Mucosa of stomach (tissue), 1 donor: ENCODE results near the gene TTN.

Experiments
- H3K27me3 ChIP-seq: one replicate; pipeline ENCODE4 v1.7.0; 2013; ENCODE audit warnings: mild to moderate bottlenecking, low read length; ENCODE audit not compliant: control insufficient read depth, insufficient read depth
- H3K36me3 ChIP-seq: one replicate; pipeline ENCODE4 v1.7.0; 2013; ENCODE audit warnings: low read length; ENCODE audit not compliant: control insufficient read depth, insufficient read depth
- H3K4me1 ChIP-seq: one replicate; pipeline ENCODE4 v1.7.0; 2013; ENCODE audit warnings: mild to moderate bottlenecking, low read length; ENCODE audit not compliant: control insufficient read depth, insufficient read depth
- H3K4me3 ChIP-seq: one replicate; pipeline ENCODE4 v1.7.0; 2013; ENCODE audit warnings: low read length
- H3K9ac ChIP-seq: one replicate; pipeline ENCODE4 v1.7.0; 2013; ENCODE audit warnings: mild to moderate bottlenecking, low read length, moderate library complexity
- H3K9me3 ChIP-seq: one replicate; pipeline ENCODE4 v1.7.0; 2013; ENCODE audit warnings: mild to moderate bottlenecking, low read length, moderate library complexity; ENCODE audit not compliant: control insufficient read depth
- donor health status: Pancreatic carcinoma.

The TTN gene

DNA sequence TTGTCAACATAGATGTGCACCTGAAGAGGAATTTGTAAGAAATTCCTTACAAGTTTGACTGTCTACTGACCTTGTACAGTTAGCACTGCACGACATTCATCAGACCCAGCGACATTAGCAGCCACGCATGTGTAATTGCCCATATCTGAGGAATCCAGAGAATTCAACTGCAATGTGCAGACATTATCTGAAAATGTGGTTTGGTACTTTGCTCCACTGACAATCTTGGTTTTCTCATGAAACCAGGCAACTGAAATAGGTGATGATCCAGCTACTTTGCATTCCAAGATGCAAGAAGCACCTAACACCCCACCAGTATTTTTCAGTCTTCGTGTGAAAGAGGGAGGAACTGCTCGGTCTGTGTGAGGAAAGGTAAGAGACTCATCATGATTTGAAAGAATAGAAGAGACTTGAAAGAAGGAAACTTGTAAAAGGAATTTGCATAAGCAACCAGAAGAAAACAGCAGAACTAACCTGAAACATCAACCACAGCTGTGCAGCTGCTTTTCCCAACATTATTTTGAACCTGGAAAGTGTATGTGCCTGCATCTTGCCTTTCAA, 83.4 kb downstream of the TTN start:
- Histone ChIP-seq H3K9me3 (no peaks in the 10 kb centered on the region), H3K9ac (no peak overlapping the region), H3K27me3 (no peaks in the 10 kb centered on the region), H3K36me3 (no peaks in the 10 kb centered on the region), H3K4me3 (no peak overlapping the region), H3K4me1 (no peaks in the 10 kb centered on the region)

DNA sequence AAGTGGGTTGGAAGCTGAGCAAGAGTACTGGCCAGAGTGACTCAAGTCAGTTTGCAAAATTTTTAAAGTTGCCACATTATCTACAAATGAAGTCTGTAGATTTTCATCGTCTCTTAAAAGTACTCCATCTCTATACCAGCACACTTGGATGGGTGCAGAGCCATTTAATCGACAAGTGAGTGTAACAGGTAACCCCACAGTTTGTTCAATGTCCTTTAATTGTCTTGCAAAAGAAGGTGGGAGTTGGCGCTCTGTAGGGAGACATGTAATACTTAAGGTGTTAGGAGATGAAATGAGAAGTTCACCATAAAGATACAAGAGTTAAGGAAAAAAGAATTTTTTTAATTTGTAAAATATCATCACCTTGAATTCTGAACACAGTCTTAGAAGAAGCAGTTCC, 84.9 kb downstream of the TTN start:
- H3K4me1 ChIP-seq: no peaks in the 10 kb centered on the region
- H3K4me3 ChIP-seq: no peak overlapping the region
- H3K9ac ChIP-seq: no peak overlapping the region
- no peaks in the 10 kb centered on the region for H3K27me3 ChIP-seq
- H3K36me3 ChIP-seq: no peaks in the 10 kb centered on the region
- H3K9me3 ChIP-seq: no peaks in the 10 kb centered on the region

GRCh38 chr2:178718988-178719387, 88.2 kb downstream of the TTN start:
- Histone ChIP-seq H3K4me3 (no peak overlapping the region), H3K36me3 (no peaks in the 10 kb centered on the region), H3K4me1 (no peaks in the 10 kb centered on the region)

GRCh38 chr2:178718283-178718682, 88.9 kb downstream of the TTN start:
- Histone ChIP-seq H3K27me3 (no peaks in the 10 kb centered on the region), H3K36me3 (no peaks in the 10 kb centered on the region), H3K9me3 (no peaks in the 10 kb centered on the region)

More at GRCh38 chr2:178718988-178719387, 88.2 kb downstream of the TTN start:
- no peak overlapping the region for H3K9ac ChIP-seq
- no peaks in the 10 kb centered on the region for H3K9me3 ChIP-seq
- no peaks in the 10 kb centered on the region for H3K27me3 ChIP-seq

GRCh38 chr2:178716394-178716793, 90.8 kb downstream of the TTN start:
- Histone ChIP-seq H3K9me3 (no peaks in the 10 kb centered on the region), H3K9ac (no peak overlapping the region), H3K36me3 (no peaks in the 10 kb centered on the region), H3K4me3 (no peak overlapping the region), H3K27me3 (no peaks in the 10 kb centered on the region), H3K4me1 (no peaks in the 10 kb centered on the region)

More at GRCh38 chr2:178718283-178718682, 88.9 kb downstream of the TTN start:
- Histone ChIP-seq H3K4me1 (no peaks in the 10 kb centered on the region), H3K9ac (no peak overlapping the region), H3K4me3 (no peak overlapping the region)

DNA sequence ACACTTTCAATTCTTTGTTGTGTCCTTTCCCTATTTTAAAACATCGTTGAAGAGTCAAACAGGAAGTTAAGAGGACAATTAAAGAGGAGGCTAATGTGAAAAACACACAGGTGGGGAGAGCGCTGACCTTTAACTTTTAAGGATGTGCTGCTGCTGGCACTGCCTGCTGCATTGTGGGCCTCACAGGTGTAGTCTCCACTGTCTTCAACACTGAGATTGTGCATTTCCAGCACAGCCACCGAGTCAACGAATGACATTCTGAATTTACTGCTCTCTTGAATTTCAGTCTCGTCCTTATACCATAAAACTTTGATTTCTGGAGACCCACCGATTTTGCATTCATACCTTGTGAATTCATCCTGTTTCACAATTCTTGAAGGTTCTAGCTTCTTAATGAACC, 91.9 kb downstream of the TTN start:
- no peaks in the 10 kb centered on the region for H3K36me3 ChIP-seq
- H3K4me3 ChIP-seq: no peak overlapping the region
- H3K9ac ChIP-seq: no peak overlapping the region
- H3K27me3 ChIP-seq: no peaks in the 10 kb centered on the region
- no peaks in the 10 kb centered on the region for H3K4me1 ChIP-seq
- no peaks in the 10 kb centered on the region for H3K9me3 ChIP-seq

DNA sequence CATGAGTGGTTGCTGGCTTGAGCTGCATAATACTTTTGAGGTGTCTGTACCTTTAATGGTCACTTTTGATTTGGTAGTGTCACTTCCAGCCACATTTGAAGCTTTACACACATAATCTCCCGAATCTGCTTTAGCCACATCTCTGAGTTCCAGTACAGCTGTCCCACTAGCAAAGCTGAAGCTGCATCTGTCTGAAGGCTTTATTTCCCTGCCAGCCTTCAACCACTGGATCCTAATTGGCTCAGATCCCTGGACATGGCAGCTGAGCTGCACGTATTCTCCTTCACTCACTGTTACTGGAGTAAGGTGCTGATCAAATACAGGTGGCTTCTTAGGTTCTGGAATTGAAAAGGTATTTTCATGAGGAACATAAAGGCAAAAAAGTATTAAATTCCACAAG, 99.7 kb downstream of the TTN start:
- H3K4me1 ChIP-seq: no peaks in the 10 kb centered on the region

DNA sequence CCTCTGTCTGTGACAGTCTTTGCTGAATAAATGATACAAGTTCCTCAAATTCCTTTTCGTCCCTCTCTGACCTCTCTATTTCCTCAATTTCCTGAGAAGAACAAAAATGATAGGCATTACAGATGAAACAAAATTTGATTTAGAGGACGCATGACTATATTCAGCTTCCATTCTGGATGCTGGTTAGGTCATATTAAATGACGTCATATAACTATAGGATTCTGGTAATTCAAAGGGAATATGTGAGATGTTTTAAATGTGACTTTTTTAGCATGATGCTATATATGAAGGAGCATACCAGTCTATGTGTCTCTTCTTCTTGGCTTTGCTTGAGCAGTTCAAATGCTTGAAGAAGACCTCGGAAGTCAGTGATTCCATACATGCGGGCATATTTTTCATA, 102.3 kb downstream of the TTN start:
- Histone ChIP-seq H3K27me3 (no peaks in the 10 kb centered on the region), H3K4me1 (no peaks in the 10 kb centered on the region), H3K9me3 (no peaks in the 10 kb centered on the region), H3K36me3 (no peaks in the 10 kb centered on the region), H3K4me3 (no peak overlapping the region), H3K9ac (no peak overlapping the region)

More for the DNA sequence above, 99.7 kb downstream of the TTN start:
- no peaks in the 10 kb centered on the region for H3K9me3 ChIP-seq
- H3K27me3 ChIP-seq: no peaks in the 10 kb centered on the region
- H3K4me3 ChIP-seq: no peak overlapping the region
- no peaks in the 10 kb centered on the region for H3K36me3 ChIP-seq
- no peak overlapping the region for H3K9ac ChIP-seq

- Histone ChIP-seq H3K4me3 (no peak overlapping the region), H3K36me3 (no peaks in the 10 kb centered on the region), H3K9ac (no peak overlapping the region), H3K27me3 (no peaks in the 10 kb centered on the region), H3K9me3 (no peaks in the 10 kb centered on the region), H3K4me1 (no peaks in the 10 kb centered on the region)
Measured at GRCh38 chr2:178702361-178702760, 104.9 kb downstream of the TTN start.

- H3K36me3 ChIP-seq: no peaks in the 10 kb centered on the region
- no peak overlapping the region for H3K4me3 ChIP-seq
- no peaks in the 10 kb centered on the region for H3K9me3 ChIP-seq
- H3K4me1 ChIP-seq: no peaks in the 10 kb centered on the region
- no peaks in the 10 kb centered on the region for H3K27me3 ChIP-seq
- no peak overlapping the region for H3K9ac ChIP-seq
Measured at GRCh38 chr2:178700922-178701342, 106.3 kb downstream of the TTN start.

DNA sequence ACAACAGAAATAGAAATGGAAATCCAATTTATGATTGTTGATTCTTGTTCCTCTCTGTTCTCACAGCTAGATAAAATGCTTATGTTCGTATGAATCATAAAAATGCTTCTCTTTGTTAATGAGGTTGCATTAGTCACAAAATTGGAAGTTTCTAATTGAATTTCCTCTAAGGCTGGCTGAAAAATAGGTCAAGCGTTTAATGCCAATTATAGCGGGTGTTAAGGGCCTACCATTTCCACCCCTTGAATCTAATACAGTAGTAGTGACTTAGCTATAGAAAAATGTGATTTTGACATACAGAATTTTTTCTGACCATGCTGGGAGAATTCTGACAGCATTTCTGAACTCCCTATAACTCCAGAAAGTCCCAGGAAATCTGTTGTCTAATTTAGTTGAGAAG, 107.1 kb downstream of the TTN start:
- Histone ChIP-seq H3K36me3 (no peaks in the 10 kb centered on the region), H3K27me3 (no peaks in the 10 kb centered on the region), H3K4me3 (no peak overlapping the region), H3K4me1 (no peaks in the 10 kb centered on the region), H3K9ac (no peak overlapping the region), H3K9me3 (no peaks in the 10 kb centered on the region)

- no peaks in the 10 kb centered on the region for H3K36me3 ChIP-seq
- H3K4me1 ChIP-seq: no peaks in the 10 kb centered on the region
- H3K9ac ChIP-seq: no peak overlapping the region
- no peaks in the 10 kb centered on the region for H3K9me3 ChIP-seq
- H3K4me3 ChIP-seq: no peak overlapping the region
- no peaks in the 10 kb centered on the region for H3K27me3 ChIP-seq
Measured at GRCh38 chr2:178692845-178693244, 114.4 kb downstream of the TTN start.

- H3K9ac ChIP-seq: no peak overlapping the region
- no peaks in the 10 kb centered on the region for H3K4me1 ChIP-seq
- H3K27me3 ChIP-seq: no peaks in the 10 kb centered on the region
- no peak overlapping the region for H3K4me3 ChIP-seq
- H3K36me3 ChIP-seq: no peaks in the 10 kb centered on the region
- H3K9me3 ChIP-seq: no peaks in the 10 kb centered on the region
Measured at GRCh38 chr2:178689808-178690207, 117.4 kb downstream of the TTN start.
